Measurements from ENCODE around the gene CCDC116. TPM values are rescaled to one million over a fixed set of nuclear protein-coding genes. Genes with fewer than 3 reads are reported as not detected.
"Not testable (repeated sequence)": the region's sequence is repeated elsewhere in the genome, so short reads cannot be mapped to it uniquely, and the experiment has no call there.

Gene CCDC116
- polyA plus RNA-seq, 4 donors = 0.21 to 0.40 (median 0.25) TPM

- no peaks in the 10 kb centered on the region for H3K27me3 ChIP-seq (ENCODE audit: control insufficient read depth in 3 of 3, insufficient read depth in 3 of 3, low read length in 3 of 3)
- peaks cover 0 to 2% (median 0%) of the 10 kb centered on the region in 3 donors for H3K4me1 ChIP-seq (ENCODE audit: control insufficient read depth in 3 of 3, insufficient read depth in 2 of 3, low read depth in 1 of 3, low read length in 2 of 3)
- 92 to 97% (median 97%) methylated on average over 7 of the region's 7 CpGs for WGBS, 3 donors
- no peaks in the 10 kb centered on the region for H3K9me3 ChIP-seq (ENCODE audit: control insufficient read depth in 2 of 2, insufficient read depth in 1 of 2, low read depth in 1 of 2, low read length in 1 of 2)
- no peak for FAIRE-seq
- H3K4me3 ChIP-seq (ENCODE audit: low read depth in 1 of 3, low read length in 3 of 3) = no peak overlapping the region
- H3K36me3 ChIP-seq (ENCODE audit: control insufficient read depth in 3 of 3, insufficient read depth in 2 of 3, low read depth in 1 of 3, low read length in 3 of 3) = peaks cover under 1 to 47% (median 2%) of the 10 kb centered on the region in 3 donors
- no peak overlapping the region for H3K27ac ChIP-seq (ENCODE audit: low read depth in 1 of 3, low read length in 2 of 3)
- DNase-seq = peak in 1 of 2 donors; percentile 42
Observed at GRCh38 chr22:21605887-21606564, 26.5 kb upstream of the CCDC116 start.

GRCh38 chr22:21606775-21607174 is 25.8 kb upstream of the CCDC116 start:
- no peak overlapping the region for H3K4me3 ChIP-seq (ENCODE audit: low read depth in 1 of 3, low read length in 3 of 3)
- WGBS, 3 donors = 91 to 99% (median 95%) methylated on average over 8 of the region's 8 CpGs
- DNase-seq = no peak
- no peak for FAIRE-seq
- peaks cover 5 to 53% (median 8%) of the 10 kb centered on the region in 3 donors for H3K36me3 ChIP-seq (ENCODE audit: control insufficient read depth in 3 of 3, insufficient read depth in 2 of 3, low read depth in 1 of 3, low read length in 3 of 3)
- no peak overlapping the region for H3K27ac ChIP-seq (ENCODE audit: low read depth in 1 of 3, low read length in 2 of 3)
- H3K4me1 ChIP-seq (ENCODE audit: control insufficient read depth in 3 of 3, insufficient read depth in 2 of 3, low read depth in 1 of 3, low read length in 2 of 3) = peaks cover 0 to 2% (median 0%) of the 10 kb centered on the region in 3 donors
- H3K27me3 ChIP-seq (ENCODE audit: control insufficient read depth in 3 of 3, insufficient read depth in 3 of 3, low read length in 3 of 3) = no peaks in the 10 kb centered on the region
- no peaks in the 10 kb centered on the region for H3K9me3 ChIP-seq (ENCODE audit: control insufficient read depth in 2 of 2, insufficient read depth in 1 of 2, low read depth in 1 of 2, low read length in 1 of 2)

GRCh38 chr22:21609556-21610157 is 22.9 kb upstream of the CCDC116 start:
- H3K27me3 ChIP-seq (ENCODE audit: control insufficient read depth in 3 of 3, insufficient read depth in 3 of 3, low read length in 3 of 3); H3K27ac ChIP-seq (ENCODE audit: low read depth in 1 of 3, low read length in 2 of 3); H3K9me3 ChIP-seq (ENCODE audit: control insufficient read depth in 2 of 2, insufficient read depth in 1 of 2, low read depth in 1 of 2, low read length in 1 of 2); DNase-seq; H3K4me1 ChIP-seq (ENCODE audit: control insufficient read depth in 3 of 3, insufficient read depth in 2 of 3, low read depth in 1 of 3, low read length in 2 of 3); H3K4me3 ChIP-seq (ENCODE audit: low read depth in 1 of 3, low read length in 3 of 3); FAIRE-seq: not testable (repeated sequence)
- 94 to 97% (median 96%) methylated on average over 11 of the region's 11 CpGs for WGBS, 3 donors
- H3K36me3 ChIP-seq (ENCODE audit: control insufficient read depth in 3 of 3, insufficient read depth in 2 of 3, low read depth in 1 of 3, low read length in 3 of 3) = peaks cover 12 to 60% (median 15%) of the 10 kb centered on the region in 3 donors

DNA sequence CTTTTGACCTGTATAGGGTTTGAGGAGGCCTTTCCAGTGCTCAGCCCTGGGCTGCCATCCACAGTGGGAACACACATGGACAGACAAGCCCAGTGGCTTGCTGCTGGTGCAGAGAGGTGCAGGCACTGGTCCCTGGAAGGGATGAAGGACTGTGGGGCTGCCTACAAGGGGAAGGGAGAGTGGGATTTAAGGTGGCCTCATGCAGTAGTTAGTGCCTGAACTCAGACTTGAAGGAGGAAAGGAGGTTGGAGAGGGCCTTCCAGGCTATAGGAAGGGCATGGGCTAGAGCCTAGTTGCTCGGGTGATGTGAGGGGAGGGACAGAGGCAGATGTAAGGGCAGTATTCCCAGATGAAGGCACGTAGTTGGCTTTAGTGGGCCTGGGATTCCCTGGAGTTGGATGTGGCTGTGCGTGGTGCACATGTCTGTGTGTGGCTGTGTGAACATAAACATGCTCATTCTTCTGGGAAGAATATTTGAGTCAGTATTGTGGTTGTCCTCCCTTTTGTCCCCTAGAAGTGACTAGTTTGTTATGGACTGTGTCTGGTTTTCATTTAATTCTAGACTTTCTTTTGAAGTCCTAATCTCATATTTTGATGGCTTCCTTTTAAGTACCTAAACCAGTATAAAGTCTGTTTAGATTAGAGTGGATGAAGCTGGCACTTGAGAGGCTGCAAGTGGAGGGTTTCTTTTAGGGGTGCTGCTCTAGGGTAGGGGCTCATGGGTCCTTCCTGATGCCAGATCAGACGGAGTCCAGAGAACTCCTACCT is 21.2 kb upstream of the CCDC116 start:
- Histone ChIP-seq H3K4me3 (ENCODE audit: low read depth in 1 of 3, low read length in 3 of 3) (no peak overlapping the region), H3K27me3 (ENCODE audit: control insufficient read depth in 3 of 3, insufficient read depth in 3 of 3, low read length in 3 of 3) (no peaks in the 10 kb centered on the region), H3K36me3 (ENCODE audit: control insufficient read depth in 3 of 3, insufficient read depth in 2 of 3, low read depth in 1 of 3, low read length in 3 of 3) (peaks cover 12 to 55% (median 15%) of the 10 kb centered on the region in 3 donors), H3K4me1 (ENCODE audit: control insufficient read depth in 3 of 3, insufficient read depth in 2 of 3, low read depth in 1 of 3, low read length in 2 of 3) (no peaks in the 10 kb centered on the region), H3K27ac (ENCODE audit: low read depth in 1 of 3, low read length in 2 of 3) (no peak overlapping the region), H3K9me3 (ENCODE audit: control insufficient read depth in 2 of 2, insufficient read depth in 1 of 2, low read depth in 1 of 2, low read length in 1 of 2) (no peaks in the 10 kb centered on the region)
- DNase-seq (no peak), FAIRE-seq (no peak)
- WGBS, 3 donors = 86 to 91% (median 90%) methylated on average over 4 of the region's 4 CpGs

GRCh38 chr22:21612858-21613257 is 19.7 kb upstream of the CCDC116 start:
- FAIRE-seq (no peak), DNase-seq (no peak)
- WGBS, 3 donors = 79 to 90% (median 85%) methylated on average over 7 of the region's 7 CpGs
- Histone ChIP-seq H3K36me3 (ENCODE audit: control insufficient read depth in 3 of 3, insufficient read depth in 2 of 3, low read depth in 1 of 3, low read length in 3 of 3) (peaks cover 12 to 45% (median 15%) of the 10 kb centered on the region in 3 donors), H3K9me3 (ENCODE audit: control insufficient read depth in 2 of 2, insufficient read depth in 1 of 2, low read depth in 1 of 2, low read length in 1 of 2) (no peaks in the 10 kb centered on the region), H3K4me3 (ENCODE audit: low read depth in 1 of 3, low read length in 3 of 3) (no peak overlapping the region), H3K27ac (ENCODE audit: low read depth in 1 of 3, low read length in 2 of 3) (no peak overlapping the region), H3K27me3 (ENCODE audit: control insufficient read depth in 3 of 3, insufficient read depth in 3 of 3, low read length in 3 of 3) (no peaks in the 10 kb centered on the region), H3K4me1 (ENCODE audit: control insufficient read depth in 3 of 3, insufficient read depth in 2 of 3, low read depth in 1 of 3, low read length in 2 of 3) (no peaks in the 10 kb centered on the region)

- FAIRE-seq = no peak
- WGBS, 3 donors = 81 to 92% (median 88%) methylated on average over 4 of the region's 4 CpGs
Observed at GRCh38 chr22:21613553-21614233, 18.9 kb upstream of the CCDC116 start.

DNA sequence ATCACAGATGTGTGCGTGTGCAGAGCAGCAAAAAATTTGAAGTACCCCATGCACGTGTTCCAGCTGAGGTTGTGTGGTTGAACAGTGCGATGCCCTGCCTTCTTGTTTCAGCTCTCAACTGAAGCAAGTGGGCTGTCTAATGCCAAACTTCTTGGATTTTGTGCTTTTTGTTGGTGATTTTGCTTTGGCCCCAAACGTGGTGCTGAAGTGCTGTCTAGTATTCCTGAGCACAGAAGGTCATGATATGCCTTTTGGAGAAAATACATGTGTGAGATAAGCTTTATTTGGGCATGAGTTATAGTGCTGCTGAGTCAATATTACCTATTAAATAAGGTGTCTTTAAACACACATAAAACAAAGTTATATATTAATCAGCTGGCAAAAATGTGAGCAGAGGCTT is 16.8 kb upstream of the CCDC116 start:
- WGBS, 3 donors = 59 to 85% (median 69%) methylated on average over 4 of the region's 4 CpGs
- Histone ChIP-seq H3K4me1 (ENCODE audit: control insufficient read depth in 3 of 3, insufficient read depth in 2 of 3, low read depth in 1 of 3, low read length in 2 of 3) (no peaks in the 10 kb centered on the region), H3K4me3 (ENCODE audit: low read depth in 1 of 3, low read length in 3 of 3) (no peak overlapping the region), H3K27ac (ENCODE audit: low read depth in 1 of 3, low read length in 2 of 3) (no peak overlapping the region), H3K36me3 (ENCODE audit: control insufficient read depth in 3 of 3, insufficient read depth in 2 of 3, low read depth in 1 of 3, low read length in 3 of 3) (peaks cover 12 to 66% (median 15%) of the 10 kb centered on the region in 3 donors), H3K9me3 (ENCODE audit: control insufficient read depth in 2 of 2, insufficient read depth in 1 of 2, low read depth in 1 of 2, low read length in 1 of 2) (no peaks in the 10 kb centered on the region), H3K27me3 (ENCODE audit: control insufficient read depth in 3 of 3, insufficient read depth in 3 of 3, low read length in 3 of 3) (no peaks in the 10 kb centered on the region)
- FAIRE-seq = no peak
- DNase-seq = no peak

More at GRCh38 chr22:21613553-21614233, 18.9 kb upstream of the CCDC116 start:
- Histone ChIP-seq H3K9me3 (ENCODE audit: control insufficient read depth in 2 of 2, insufficient read depth in 1 of 2, low read depth in 1 of 2, low read length in 1 of 2) (no peaks in the 10 kb centered on the region), H3K27ac (ENCODE audit: low read depth in 1 of 3, low read length in 2 of 3) (no peak overlapping the region), H3K4me3 (ENCODE audit: low read depth in 1 of 3, low read length in 3 of 3) (no peak overlapping the region), H3K27me3 (ENCODE audit: control insufficient read depth in 3 of 3, insufficient read depth in 3 of 3, low read length in 3 of 3) (no peaks in the 10 kb centered on the region), H3K4me1 (ENCODE audit: control insufficient read depth in 3 of 3, insufficient read depth in 2 of 3, low read depth in 1 of 3, low read length in 2 of 3) (no peaks in the 10 kb centered on the region), H3K36me3 (ENCODE audit: control insufficient read depth in 3 of 3, insufficient read depth in 2 of 3, low read depth in 1 of 3, low read length in 3 of 3) (peaks cover 12 to 52% (median 15%) of the 10 kb centered on the region in 3 donors)
- no peak for DNase-seq

DNA sequence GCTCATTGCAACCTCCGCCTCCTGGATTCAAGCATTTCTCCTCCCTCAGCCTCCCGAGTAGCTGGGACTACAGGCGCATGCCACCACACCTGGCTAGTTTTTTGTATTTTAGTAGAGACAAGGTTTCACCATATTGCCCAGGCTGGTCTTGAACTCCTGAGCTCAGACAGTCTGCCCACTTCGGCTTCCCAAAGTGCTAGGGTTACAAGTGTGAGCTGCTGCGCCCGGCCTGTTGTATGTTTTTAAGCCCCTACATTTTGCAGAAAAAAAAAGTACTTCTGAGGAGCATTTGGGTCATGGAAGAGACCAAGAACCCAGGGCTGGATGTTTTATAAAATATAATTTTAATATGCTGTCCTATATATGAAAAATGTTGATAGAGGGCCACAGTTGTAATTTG is 15.2 kb upstream of the CCDC116 start:
- H3K9me3 ChIP-seq (ENCODE audit: control insufficient read depth in 2 of 2, insufficient read depth in 1 of 2, low read depth in 1 of 2, low read length in 1 of 2); H3K27me3 ChIP-seq (ENCODE audit: control insufficient read depth in 3 of 3, insufficient read depth in 3 of 3, low read length in 3 of 3); H3K4me3 ChIP-seq (ENCODE audit: low read depth in 1 of 3, low read length in 3 of 3); DNase-seq; H3K4me1 ChIP-seq (ENCODE audit: control insufficient read depth in 3 of 3, insufficient read depth in 2 of 3, low read depth in 1 of 3, low read length in 2 of 3); H3K27ac ChIP-seq (ENCODE audit: low read depth in 1 of 3, low read length in 2 of 3); FAIRE-seq: not testable (repeated sequence)
- WGBS, 3 donors = 94 to 99% (median 97%) methylated on average over 6 of the region's 6 CpGs
- H3K36me3 ChIP-seq (ENCODE audit: control insufficient read depth in 3 of 3, insufficient read depth in 2 of 3, low read depth in 1 of 3, low read length in 3 of 3) = peaks cover 5 to 66% (median 11%) of the 10 kb centered on the region in 3 donors

Measured in small intestine (tissue), 7 donors.